NOMO-1 (cell line): ENCODE results near the gene SULF2.
A peak's percentile ranks its signal among the peaks of the same experiment; 100 is the strongest.

Experiments used
- DNase-seq, 2 experiments: peaks; one replicate each; lab custom pipeline; 2025; ENCODE audit not compliant: unreplicated experiment in 2 of 2; lab: John Stamatoyannopoulos, UW

SULF2 gene

DNA sequence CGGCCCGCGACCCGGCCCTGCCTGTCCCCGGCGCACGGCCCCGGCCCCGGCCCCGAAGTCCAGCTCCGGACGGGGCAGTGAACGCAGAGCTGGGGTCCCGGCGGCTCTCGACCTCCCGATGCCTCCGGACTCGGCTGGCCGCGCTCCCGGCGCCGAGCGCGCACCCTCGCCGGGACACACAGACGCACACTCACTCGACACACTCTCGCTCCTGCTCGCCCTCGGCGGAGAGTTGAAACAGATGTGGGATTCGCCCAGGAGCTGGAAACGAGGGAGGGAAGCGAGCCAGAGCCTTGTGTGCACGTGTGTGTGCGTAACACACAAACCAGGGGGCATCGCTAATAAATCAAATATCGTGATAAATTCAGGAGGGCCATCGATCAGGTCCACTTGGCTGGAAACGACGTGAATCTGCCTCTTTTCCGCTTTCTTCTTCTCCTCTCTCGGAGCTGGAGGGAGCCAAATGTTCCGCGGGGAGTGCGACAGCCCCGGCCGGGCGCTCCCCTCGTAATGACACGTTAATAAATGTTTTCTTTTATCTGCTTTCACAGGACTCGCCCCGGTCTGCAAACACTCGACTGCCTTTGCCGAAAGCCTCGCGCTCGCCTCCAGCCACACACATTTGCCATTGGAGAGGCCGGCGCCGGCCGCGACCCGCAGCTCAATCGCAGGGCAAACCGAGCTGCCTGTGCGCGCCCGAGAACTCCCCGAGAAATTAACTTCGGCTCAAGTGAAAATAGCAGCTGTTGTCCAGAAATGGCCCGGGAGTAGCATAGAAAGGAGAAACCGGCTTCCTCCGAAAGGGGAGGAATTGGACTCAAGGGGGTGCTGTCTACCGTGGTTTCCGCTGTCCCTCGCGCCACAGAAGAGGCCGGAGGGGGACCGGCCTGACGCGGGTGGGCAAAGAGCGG, 828 bp upstream of the SULF2 start:
- DNase-seq: peak; percentile 56 to 73

DNA sequence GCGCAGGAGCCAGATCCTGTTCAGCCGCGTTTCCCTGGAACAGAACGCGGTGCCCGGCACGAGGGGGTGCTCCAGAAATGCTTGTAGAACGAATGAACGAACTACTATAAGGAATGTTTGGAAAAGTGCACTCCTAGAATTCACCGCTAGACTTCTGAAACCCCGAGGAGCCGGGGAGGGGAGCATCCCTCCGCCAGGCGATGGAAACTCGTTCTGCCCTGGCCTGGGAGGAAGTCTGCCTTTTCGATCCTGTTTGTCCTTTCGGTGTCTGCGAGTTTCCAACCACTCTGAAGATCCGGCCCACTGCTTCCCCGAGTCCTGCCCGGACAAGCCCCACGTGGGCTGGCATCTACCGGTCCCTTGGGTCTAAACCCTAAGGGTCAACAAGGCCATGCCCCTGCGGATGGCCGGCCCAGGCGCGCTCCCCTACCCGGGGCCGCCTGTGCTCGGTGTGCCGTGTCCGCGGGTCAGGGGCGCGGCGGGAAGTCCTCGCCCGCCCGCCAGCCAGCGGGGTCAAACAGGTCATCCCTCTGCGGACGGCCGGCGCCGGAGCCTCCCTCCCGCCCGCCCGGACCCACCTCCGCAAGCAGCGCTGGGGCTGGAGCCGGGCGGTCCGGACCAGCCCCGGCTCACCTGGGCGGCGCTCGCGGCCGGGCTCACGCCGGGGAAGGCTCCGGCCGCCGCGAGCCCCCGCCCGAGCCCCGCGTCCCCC, 526 bp downstream of the SULF2 start:
- peak in 1 of 2 experiments; percentile 14 for DNase-seq

DNA sequence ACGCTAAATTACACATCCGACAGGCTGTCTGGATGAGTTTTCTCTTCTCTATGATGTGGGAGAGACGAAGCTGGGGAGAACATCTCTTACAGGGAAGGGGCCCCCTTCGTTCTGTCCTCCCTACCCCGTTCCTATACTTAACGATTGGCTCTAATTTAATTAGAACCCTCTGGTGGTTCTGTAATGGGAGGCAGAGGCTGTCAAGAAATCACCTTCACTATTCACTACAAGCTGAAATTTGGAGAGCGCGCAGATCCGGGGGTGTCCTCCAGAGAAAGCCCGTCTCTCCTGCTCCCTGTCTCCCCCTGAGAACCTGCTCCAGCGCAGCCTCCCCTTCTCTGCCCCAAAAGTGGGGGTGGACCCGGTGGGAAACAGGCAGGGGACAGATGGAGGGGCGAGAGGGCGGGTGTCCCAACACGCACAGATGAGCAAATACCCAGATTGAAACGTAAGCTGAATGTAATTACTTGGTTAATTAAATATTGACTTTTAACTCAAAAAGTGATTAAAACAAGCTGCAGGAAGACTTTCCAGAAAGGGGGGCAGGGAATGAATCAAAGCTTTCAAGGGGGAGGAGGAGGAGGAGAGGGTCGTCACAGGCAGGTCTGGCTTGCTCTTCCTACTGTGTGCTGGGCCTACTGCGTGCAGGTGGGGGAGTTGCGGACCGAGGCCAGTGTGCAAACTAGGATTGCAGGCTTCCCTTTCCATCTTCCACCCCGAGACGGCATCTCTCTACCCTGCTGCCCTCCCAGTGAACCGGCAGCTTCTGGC, 1.3 kb downstream of the SULF2 start:
- DNase-seq: no peak

DNA sequence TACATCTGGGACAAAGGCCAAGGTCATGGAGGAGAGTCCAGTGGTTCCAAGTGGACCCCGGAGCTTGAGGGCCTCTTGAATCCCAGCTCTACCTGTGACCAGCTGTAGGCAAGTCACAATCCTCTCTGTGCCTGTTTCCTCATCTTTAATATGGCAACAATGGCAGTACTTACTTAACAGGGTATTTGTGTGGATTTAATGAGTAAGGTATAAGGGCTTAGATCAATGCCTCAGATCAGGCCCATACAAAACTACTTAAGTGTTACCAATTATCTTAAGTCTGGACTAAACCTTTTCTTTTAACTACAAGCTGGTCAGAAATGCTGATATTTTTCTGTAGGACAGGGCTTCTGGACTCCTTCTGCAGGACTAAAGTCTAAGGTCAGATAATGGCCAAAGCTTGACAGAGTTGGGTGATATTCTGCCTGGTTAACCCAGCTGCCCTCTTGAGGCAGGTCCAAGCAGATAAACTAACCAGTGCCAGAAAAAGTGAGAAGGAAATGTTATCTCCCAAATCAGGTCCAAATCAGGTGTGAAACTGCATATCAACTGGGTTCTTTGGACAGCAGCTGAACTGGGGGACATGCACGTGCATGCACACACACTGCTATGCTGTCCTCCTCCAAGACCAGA, 2.2 kb downstream of the SULF2 start:
- DNase-seq: no peak

DNA sequence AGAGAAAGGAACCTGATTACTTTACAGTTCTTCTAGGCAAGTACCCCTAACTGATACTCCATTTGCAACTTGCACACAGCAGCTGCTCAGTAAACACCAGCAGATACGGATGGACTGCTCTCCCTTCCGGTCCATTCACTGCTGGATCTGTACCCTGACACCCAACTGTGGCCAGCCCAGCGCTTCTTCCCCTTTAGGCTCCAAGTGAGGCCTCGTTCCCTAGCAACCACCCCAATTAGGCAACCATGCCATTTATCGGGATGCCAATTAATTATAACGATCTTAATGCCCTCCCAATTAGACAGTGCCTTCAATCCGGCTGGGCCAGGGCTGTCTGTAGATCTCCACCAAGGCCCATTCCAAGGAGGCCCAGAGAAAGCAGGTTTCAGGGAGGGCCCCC, 3.2 kb downstream of the SULF2 start:
- DNase-seq: no peak

DNA sequence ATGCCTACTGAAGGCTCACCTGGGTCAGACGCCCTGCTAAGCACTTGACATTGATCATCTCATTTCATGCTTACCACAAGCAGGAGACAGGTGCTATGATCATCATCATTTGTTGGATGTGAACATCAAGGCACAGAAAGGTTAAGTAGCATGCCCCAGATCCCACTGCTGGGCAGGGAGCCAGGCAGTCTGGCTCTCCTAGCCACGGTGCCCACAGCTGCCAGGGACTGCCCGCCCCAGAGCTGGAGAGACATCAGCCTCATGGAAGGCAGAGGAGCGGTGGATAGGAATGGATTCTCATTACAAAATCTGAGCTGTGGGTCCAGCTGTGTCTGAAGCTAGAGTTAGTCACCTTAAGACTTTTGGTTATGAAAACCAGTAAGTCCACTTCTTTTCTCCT, 3.6 kb downstream of the SULF2 start:
- DNase-seq: no peak

DNA sequence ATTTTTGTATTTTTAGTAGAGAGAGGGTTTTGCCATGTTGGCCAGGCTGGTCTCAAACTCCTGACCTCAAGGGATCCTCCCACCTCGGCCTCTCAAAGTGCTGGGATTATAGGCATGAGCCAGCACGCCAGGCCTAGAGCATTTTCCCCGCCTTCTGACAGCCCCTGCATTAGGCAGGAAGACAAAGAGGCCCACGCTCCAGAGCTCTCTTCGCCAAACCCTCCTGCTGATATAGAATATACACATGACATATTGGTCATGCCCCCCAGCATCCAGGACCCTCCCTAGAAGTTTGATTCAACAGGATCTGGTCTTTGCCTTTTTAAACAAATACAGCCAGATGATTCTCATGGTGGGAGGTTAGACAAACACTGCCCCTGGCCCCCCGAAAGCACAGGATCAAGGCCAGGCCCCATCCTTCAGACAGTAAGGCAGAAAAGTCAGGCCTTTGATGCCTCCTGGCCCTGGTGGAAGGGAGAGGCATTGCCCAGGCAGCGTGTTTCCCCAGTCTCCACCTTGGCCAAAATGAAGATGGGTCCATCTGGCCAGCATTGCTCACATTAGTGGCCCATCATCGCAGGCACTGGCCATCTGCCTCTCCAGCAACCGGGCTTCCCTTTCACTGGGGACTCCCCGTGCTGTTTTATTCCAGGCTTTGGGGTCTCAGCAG, 4.4 kb downstream of the SULF2 start:
- no peak for DNase-seq

DNA sequence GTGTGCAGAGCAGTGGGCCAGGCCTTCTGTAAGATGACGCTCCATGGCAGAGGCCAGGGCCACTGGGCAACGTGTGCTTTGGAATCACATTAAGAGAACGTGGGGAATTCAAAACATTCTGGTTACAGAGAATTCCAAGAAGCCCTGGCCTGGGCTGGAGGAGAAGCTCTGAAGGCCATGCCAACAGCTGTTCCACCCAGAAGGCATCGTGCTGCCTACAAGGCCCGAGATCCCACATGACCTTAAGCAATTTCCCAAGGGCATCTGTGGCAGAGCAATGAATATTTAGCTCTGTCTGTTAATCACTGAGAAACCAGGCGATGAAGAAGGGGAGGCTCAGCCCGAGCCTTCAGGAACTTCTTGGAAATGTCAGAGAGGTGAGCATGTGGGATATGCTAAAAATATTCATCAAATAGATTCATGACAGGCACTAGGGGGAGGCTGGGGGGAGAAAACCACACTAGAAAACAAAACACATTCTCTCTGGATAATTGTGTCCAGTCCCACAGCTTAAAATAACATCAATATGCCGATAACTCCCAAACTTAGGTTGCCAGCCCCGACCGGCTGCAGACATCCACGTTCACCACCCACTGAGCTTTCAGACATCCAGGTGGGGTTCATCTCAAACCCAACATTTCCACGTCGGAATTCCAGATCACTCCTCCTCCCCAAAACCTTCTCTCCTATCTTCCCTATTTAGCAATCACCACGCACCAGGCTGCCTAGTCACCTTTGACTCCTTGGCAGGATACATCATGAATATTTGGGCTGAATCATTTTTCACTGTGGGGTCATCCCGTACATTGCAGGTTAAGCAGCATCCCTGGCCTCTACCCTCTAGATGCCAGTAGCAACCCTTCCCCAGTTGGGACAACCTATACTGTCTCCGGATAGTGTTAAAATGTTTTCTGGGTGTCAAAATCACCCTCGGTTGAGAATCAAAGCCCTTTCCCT, 6.6 kb downstream of the SULF2 start:
- DNase-seq: no peak

DNA sequence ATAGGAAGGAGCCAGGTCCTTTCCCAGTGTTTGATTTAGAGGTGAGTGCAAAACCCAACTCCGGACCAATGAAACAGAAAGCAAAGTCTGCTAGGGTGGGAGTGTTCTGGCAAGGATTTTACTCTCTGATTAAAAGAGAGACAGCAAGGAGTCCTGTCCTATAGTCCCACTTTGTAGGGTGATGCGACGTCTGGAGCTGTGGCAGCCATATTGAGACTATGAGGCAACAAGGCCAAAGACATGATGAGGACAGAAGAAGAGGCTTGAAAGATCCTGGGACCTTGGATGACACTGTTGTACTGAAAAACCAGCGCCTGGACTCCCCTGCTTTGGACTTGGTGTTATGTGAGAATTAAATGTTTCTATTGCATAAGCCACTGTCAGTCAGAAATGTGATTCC, 8.1 kb downstream of the SULF2 start:
- no peak for DNase-seq

DNA sequence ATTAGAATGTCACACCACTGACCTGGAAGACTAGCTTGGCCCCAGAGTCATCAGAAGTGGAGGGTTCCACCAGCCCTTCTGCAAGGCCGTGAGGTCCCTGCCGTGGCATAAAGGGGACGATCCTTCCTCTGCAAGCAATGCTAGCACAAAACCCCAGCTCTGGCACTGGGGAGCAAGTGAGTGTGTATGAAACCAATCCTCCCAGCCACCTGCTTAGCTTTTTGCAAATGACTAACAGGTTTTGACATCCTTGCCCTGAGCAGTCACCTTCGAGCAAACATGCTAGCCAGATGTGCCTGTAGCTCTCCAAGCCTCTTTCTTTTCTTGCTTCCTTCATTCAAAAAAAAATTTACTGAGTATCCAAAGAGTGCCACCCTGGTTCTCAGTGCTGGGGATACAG, 8.6 kb downstream of the SULF2 start:
- DNase-seq: no peak

DNA sequence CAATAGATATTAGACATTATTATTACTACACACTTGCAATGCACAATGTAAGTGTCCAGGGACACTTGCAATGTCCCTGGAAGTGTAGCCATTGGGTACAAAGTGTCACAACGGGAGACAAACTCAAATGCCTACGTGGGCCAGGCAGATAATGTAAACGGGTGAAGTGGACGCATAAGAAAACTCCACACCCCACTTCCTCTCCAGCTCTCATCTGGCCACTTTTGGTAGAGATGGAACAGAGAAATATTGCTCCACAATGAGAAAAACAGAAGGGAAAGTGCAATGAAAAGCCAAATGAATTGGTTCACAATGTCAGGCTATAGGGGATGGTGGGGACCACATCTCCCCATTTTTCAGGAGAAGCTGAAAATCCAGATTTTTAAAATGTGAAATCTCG, 9.4 kb downstream of the SULF2 start:
- peak; percentile 22 to 59 for DNase-seq

DNA sequence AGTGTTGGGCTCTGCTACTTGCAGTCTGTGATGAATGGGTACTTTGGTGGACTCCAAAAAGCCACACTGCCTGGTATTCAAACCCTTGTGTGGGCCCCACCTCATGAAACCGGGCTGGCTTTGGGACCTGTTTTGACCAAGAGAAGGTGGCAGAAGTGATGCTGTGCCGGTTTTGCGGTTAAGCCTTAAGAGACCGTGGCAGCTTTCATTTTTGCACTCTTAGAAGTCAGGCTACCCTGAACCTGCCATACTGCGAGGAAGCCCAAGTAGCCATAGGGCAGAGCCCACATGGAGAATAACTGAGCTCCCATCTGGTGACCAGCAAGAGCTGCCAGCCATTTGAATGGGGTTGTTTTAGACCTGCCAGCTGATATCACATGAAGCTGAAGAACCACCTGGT, 10.2 kb downstream of the SULF2 start:
- DNase-seq: no peak

DNA sequence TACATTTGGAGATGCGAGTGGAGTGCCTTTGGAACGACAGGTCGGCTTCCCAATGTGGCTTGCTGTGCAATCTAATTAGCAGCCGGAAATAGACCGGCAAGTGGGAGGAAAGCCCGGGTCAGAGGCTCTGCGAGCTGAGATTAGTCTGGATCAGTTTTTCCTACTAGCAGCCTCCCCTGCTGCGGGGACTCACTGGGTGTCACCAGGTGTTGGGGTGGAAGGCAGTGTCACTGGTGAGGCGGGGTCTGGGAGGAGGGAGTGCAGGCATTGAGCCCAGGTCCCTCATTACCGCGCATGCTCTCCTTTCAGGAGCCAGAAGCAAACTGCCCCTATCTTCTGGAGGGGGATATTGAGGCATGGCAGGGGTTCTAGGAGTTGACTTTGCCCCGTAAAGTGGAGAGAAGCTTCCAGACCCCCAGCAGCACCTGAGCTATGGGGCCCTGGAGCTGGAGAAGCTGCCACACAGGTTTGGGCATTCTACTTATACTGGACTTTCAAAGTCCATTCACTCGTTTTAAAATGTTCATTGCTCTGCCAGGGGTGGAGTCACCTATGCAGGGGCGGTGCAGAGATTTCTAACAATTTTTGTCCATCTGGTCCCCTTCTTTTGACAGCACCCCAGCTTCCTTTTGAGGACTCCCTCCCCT, 11.0 kb downstream of the SULF2 start:
- DNase-seq: no peak

DNA sequence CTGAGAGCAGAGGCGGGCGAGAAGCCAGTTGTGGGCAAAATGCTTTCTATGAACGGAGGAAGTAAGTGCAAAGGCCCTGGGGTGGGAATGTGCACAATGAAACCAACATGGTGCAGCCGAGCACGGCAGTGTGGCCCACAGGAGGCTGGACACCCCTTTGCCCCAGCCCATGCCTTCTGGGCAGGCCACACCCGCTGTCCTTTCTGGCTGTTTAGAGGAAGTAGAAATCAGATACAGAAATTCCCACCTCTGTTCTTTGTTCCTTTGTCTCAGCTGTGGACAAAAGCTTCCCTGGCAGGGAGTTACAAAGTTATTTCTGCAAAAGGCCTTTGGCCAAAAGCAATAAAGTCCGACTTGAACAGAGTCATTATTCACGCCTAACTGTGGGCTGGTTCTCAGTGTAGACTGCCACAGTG, 11.9 kb downstream of the SULF2 start:
- no peak for DNase-seq

DNA sequence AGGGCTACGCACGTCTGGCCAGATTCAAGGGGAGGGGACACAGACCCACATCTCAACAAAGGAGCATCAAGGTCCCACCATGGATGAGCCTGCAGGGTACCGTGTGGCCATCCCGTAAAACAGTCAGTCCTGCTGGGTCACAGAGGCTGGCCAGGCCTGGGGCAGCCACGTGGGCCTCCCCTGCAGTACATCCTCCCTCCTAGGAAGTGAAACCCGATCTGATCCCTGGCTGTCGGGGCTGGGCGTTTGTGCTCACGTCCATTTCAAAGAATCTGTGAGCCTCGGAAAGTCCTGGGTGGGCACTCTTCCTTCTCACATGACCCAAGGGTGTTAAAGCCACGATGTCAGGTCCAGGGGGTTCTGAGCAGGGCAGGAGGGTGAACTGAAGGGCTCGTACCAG, 14.3 kb downstream of the SULF2 start:
- no peak for DNase-seq

DNA sequence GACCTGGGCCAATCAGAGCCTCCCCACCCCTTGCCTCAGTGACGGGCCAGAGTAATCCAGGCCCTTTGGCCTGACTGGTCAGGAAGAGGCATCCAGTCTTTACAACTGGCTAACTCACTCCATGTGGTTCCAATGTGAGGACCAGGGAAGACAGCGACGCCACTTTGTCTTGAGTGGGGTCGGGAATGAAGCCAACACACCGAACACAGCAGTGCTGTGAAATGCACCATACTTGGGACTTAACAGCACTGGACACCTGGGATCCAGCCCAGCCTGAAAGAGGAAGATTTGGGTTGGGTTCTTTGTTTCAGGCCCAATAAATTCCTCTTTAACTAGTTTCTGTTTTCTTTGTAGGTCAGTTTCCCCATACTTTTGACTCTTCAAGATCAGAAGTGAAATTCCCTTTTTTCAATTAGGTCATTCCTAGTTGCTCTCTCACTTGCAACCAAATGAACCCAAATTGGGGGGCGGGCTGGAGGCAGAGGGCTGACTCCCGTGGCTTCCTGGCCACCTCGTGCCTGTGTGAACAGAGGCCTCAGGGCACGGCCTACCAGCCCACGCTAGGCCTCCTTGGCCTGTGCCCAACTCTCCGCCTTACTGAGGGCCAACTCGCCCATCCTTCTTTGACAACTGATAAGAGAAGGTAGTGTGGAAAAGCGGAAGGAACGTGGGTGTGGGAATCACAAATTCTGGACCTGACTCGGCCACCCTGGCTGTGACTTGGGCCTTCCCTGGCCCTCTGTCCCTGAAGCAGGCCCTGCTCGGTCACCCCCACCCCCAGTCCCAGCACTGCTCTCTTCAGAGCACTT, 17.1 kb downstream of the SULF2 start:
- DNase-seq: peak in 1 of 2 experiments; percentile 27

DNA sequence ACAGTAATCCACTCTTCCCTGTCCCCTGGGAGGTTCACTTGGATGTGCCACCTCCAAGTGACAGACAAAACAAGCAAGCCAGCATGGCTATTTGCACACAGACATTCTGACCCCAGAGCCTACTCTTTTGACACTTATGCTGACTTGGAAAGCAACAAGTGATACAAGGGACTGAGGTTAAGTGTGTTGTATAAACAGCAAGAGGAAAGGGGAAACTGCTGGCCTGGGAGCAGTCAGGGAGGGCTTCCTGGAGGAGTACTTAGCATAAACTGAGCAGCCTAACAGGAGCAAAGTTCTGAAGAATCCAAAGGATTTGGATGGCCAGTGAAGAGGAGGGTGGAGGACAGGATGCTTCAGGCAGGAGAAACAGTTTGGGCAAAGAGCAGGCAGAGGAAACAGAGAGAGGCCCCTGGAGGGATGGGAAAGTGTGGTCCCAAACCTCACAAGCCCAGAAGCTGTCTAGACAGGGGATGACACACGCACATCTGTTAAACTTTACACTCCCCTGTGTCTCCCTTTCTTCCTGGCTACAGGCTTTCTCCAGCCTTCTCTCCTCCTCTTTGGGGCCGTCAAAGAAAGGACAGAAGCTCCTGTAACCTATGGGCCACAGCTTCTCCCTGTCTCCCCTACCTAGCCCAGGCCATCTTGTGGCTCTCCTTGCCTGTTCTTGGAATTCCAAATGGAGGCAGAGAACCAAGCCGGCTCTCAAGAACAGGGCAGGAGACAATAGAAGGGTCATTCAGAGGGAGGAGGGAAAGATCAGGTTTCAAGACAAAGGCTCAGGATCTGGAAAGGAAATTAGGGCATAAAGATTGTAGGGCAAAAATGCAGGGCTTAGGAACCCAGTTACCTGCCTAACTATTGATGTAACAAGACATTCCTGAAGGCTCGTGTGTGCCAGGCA, 19.3 kb downstream of the SULF2 start:
- DNase-seq: no peak
